OCI-LY3 (cell line): ENCODE data around the gene KDM3A.

Source experiments
- EZH2phosphoT487 ChIP-seq: fragments of 200-600 bp; shearing (Covaris generic); IDR thresholded peaks from 2 replicates; pipeline ENCODE4 v1.6.1; 2018; ENCODE audit warnings: antibody characterized with exemption, mixed run types, low read depth
- TF ChIP-seq, protein P1 (sequence below): fragments of 200-600, 300-600 bp; sonication (generic); IDR thresholded peaks from 2 replicates; pipeline ENCODE4 v1.5.1; 2014; ENCODE audit warnings: antibody characterized with exemption, low read length, low read depth

DNA sequence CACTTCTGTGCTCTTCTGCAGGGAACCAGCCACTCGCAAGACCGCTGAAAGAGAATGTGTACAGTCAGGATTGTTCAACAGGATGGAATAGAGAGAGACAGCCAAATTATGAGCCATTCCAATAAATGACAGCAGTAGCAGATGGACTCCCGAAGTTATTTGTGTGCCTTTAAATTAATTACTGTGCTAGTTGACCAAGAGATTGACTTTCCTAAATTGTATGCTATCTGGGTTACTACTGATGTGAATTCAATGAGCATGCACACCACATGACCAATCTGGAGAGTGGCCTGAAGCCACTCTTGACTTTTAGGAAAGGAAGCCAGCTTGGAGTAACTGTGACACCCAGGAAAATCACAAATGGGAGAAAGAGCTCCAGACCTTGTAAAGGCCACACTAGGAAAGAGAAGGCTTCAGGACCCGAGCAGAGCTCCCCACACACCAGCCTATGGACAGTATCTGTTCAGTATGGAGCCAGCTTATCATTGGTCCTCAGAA, 69.3 kb downstream of the KDM3A start:
- TF ChIP-seq, protein P1, sequence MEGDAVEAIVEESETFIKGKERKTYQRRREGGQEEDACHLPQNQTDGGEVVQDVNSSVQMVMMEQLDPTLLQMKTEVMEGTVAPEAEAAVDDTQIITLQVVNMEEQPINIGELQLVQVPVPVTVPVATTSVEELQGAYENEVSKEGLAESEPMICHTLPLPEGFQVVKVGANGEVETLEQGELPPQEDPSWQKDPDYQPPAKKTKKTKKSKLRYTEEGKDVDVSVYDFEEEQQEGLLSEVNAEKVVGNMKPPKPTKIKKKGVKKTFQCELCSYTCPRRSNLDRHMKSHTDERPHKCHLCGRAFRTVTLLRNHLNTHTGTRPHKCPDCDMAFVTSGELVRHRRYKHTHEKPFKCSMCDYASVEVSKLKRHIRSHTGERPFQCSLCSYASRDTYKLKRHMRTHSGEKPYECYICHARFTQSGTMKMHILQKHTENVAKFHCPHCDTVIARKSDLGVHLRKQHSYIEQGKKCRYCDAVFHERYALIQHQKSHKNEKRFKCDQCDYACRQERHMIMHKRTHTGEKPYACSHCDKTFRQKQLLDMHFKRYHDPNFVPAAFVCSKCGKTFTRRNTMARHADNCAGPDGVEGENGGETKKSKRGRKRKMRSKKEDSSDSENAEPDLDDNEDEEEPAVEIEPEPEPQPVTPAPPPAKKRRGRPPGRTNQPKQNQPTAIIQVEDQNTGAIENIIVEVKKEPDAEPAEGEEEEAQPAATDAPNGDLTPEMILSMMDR, result no peak
- no peak for TF ChIP-seq EZH2phosphoT487
